K562 (cell line): Measurements from ENCODE around the gene CLDN15. TPM values are rescaled to one million over a fixed set of nuclear protein-coding genes. Genes with fewer than 3 reads are reported as not detected.
A peak's percentile ranks its signal among the peaks of the same experiment; 100 is the strongest.

Source experiments
- CHD2 ChIP-seq: IDR thresholded peaks from 2 replicates; pipeline ENCODE4 v1.6.1; 2011; ENCODE audit warnings: low read depth, low read length
- CREB1 ChIP-seq, 2 experiments: sonication (generic) in 1 of 2; formaldehyde crosslinking in 1 of 2; IDR thresholded peaks; 2 replicates each; pipeline versions ENCODE4 v1.6.1 to v1.8.0; 2012 to 2022; ENCODE audit warnings: inconsistent platforms in 1 of 2, mild to moderate bottlenecking in 1 of 2, missing genetic modification reagents in 1 of 2, moderate library complexity in 1 of 2
- DIDO1 ChIP-seq: fragments of 450-650 bp; IDR thresholded peaks from 2 replicates; pipeline ENCODE4 v1.6.1; 2016; ENCODE audit warnings: low read depth, missing biosample characterization, missing genetic modification characterization
- ELF4 ChIP-seq: fragments of 450-650 bp; formaldehyde crosslinking; IDR thresholded peaks from 2 replicates; pipeline ENCODE4 v1.4.0; 2022; ENCODE audit warnings: missing genetic modification characterization
- ESRRB ChIP-seq: fragments of 250-450 bp; sonication (Bioruptor Pico); IDR thresholded peaks from 2 replicates; pipeline ENCODE4 v1.5.0; 2020; ENCODE audit warnings: mild to moderate bottlenecking, moderate library complexity, borderline replicate concordance
- EWSR1 ChIP-seq: fragments of 450-650 bp; IDR thresholded peaks from 2 replicates; pipeline ENCODE4 v1.6.1; 2018; ENCODE audit warnings: borderline replicate concordance, mild to moderate bottlenecking, low read depth, moderate library complexity; ENCODE audit not compliant: partially characterized antibody
- HEY1 ChIP-seq: fragments of 250-450 bp; sonication (Bioruptor Pico); IDR thresholded peaks from 2 replicates; pipeline ENCODE4 v1.5.0; 2020; ENCODE audit warnings: mild to moderate bottlenecking, moderate library complexity, borderline replicate concordance
- KLF1 ChIP-seq: fragments of 450-650 bp; IDR thresholded peaks from 2 replicates; pipeline ENCODE4 v1.6.1; 2016; ENCODE audit warnings: missing genetic modification characterization, missing compliant biosample characterization
- POLR2A ChIP-seq: fragments of 450-650 bp; conservative IDR thresholded peaks from 2 replicates; pipeline ENCODE4 v1.6.1; 2016
- RBBP5 ChIP-seq: fragments of 200-600 bp; sonication (generic); IDR thresholded peaks from 2 replicates; pipeline ENCODE4 v1.6.1; 2012; ENCODE audit warnings: borderline replicate concordance, mild to moderate bottlenecking, low read length, control low read depth, inconsistent platforms; ENCODE audit not compliant: insufficient read depth, poor library complexity, severe bottlenecking
- SIX5 ChIP-seq, 2 experiments: IDR thresholded peaks; 2 replicates each; pipeline ENCODE4 v1.6.1; 2011; ENCODE audit warnings: low read length in 2 of 2, borderline replicate concordance in 1 of 2, low read depth in 1 of 2, mild to moderate bottlenecking in 1 of 2, moderate library complexity in 1 of 2; ENCODE audit not compliant: insufficient read depth in 1 of 2
- SMARCB1 ChIP-seq: IDR thresholded peaks from 2 replicates; pipeline ENCODE4 v1.6.1; 2011; ENCODE audit warnings: improper control_type of control experiment, low read depth; ENCODE audit not compliant: insufficient read length
- SRSF7 ChIP-seq: fragments of 200-400 bp; formaldehyde crosslinking; optimal IDR thresholded peaks from 2 replicates; pipeline ENCODE3; 2017; ENCODE audit warnings: mild to moderate bottlenecking, low read depth, low read length
- ZFP1 ChIP-seq: fragments of 450-650 bp; formaldehyde crosslinking; IDR thresholded peaks from 2 replicates; pipeline ENCODE4 v1.4.0; 2020; ENCODE audit warnings: mild to moderate bottlenecking, mixed read lengths
- ZNF133 ChIP-seq: fragments of 250-450 bp; sonication (Bioruptor Pico); IDR thresholded peaks from 2 replicates; pipeline ENCODE4 v1.4.0; 2020; ENCODE audit warnings: mild to moderate bottlenecking
- ZNF239 ChIP-seq: fragments of 250-450 bp; sonication (Bioruptor Pico); IDR thresholded peaks from 2 replicates; pipeline ENCODE4 v1.4.0; 2020; ENCODE audit warnings: mild to moderate bottlenecking
- ZNF311 ChIP-seq: fragments of 250-450 bp; sonication (Bioruptor Pico); IDR thresholded peaks from 2 replicates; pipeline ENCODE4 v1.4.0; 2020; ENCODE audit warnings: mild to moderate bottlenecking, moderate library complexity
- polyA plus RNA-seq, 8 experiments: library from polyadenylated mRNA; depleted of rRNA in 4 of 8; stranded (reverse) in 5 of 8; unstranded in 3 of 8; fragments of >200 nt; fragmentation: Nextera tagmentation in 2 of 8; fragmentation: Illumina TruSeq in 1 of 8; extraction: Ambion mirVana in 2 of 8; extraction: Trizol in 1 of 8; gene quantifications; 2 replicates each; pipeline versions ENCODE4 v1.2.1 to v1.2.3, GENCODE V29; 2011 to 2014; ENCODE audit warnings: inconsistent platforms in 1 of 8, missing spikeins in 1 of 8
- total RNA-seq, 7 experiments: library from RNA; depleted of rRNA in 6 of 7; stranded (reverse); fragments of >200 nt in 6 of 7; fragmentation: Illumina TruSeq in 2 of 7; extraction: Trizol in 2 of 7; gene quantifications; 2 replicates each; pipeline versions ENCODE4 v1.2.1 to v1.2.3, GENCODE V29; 2011 to 2021; ENCODE audit warnings: low replicate concordance in 1 of 7
- TF ChIP-seq, protein P1 (sequence below): sonication (generic); formaldehyde crosslinking; IDR thresholded peaks from 2 replicates; pipeline ENCODE4 v1.5.0; 2020; ENCODE audit warnings: missing genetic modification reagents
- TF ChIP-seq, protein P2 (sequence below): fragments of 250-450 bp; sonication (Bioruptor Pico); IDR thresholded peaks from 2 replicates; pipeline ENCODE4 v1.5.0; 2022; ENCODE audit warnings: mild to moderate bottlenecking
- TF ChIP-seq, protein P3 (sequence below): sonication (generic); formaldehyde crosslinking; IDR thresholded peaks from 2 replicates; pipeline ENCODE4 v1.8.0; 2022; ENCODE audit warnings: mild to moderate bottlenecking, low read depth, missing genetic modification reagents
- TF ChIP-seq, protein P4 (sequence below): sonication (generic); formaldehyde crosslinking; IDR thresholded peaks from 2 replicates; pipeline ENCODE4 v1.8.0; 2022; ENCODE audit warnings: mild to moderate bottlenecking, missing genetic modification reagents
- TF ChIP-seq, protein P5 (sequence below): fragments of 450-650 bp; formaldehyde crosslinking; IDR thresholded peaks from 2 replicates; pipeline ENCODE4 v1.4.0; 2022; ENCODE audit warnings: mild to moderate bottlenecking, moderate library complexity

The CLDN15 gene
- total and polyA plus RNA-seq, 9 of the 15 experiments (the other 6 are each of a cell fraction or from before 2014, with no cell fraction given): 0.32 to 14.5 (median 7.4) TPM

DNA sequence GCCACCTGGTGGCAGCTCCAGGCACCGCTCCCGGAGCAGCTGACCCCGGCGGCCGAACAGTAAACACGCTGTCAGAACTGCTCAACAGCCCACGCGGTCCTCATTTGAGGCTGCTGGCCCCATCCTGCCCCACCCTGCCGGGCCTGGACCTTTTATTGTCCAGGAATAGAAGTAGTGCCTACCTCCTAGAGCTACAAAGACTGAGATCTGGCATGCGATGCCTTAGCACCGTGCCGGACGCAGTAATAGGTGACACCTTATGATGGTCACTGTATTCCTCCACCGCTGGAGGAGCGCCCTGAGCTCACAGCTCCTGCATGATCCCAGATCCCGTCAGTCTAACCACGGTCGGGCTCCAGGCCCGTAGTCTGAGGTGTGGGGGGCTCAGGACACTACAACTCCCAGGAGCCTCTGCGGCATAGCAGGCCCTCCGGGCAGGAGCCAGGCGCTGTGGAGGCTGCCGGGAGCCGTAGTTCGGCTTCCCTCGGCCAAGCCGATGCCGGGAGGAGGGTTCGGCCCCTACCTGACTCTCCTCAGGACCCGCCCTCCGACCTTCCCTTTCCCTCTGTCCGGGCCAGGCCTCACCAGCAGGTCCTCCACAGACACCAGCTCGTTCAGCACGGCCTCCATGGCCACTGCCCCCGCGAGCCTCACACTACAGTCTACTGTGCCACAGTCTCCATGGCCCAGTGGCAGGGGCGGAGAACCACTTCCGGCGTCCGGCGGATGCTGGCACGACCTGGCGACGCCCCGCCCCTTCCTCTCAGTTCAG is 7.0 kb upstream of the CLDN15 start, which contains the start of gene FIS1 (continued):
- peak; percentile 97 for TF ChIP-seq POLR2A
- TF ChIP-seq SIX5 (IDR thresholded peaks at IDR 0.05; ENCODE audit: borderline replicate concordance in 1 of 2, insufficient read depth in 1 of 2, low read depth in 1 of 2, low read length in 2 of 2): peak; percentile 91 to 95
- 0 out of 2 replicates have a peak, but pooled peaks have one; percentile 41 for TF ChIP-seq CHD2
- TF ChIP-seq ZNF133 (CRISPR knock-in tag): no peak
- no peak for TF ChIP-seq SMARCB1
- TF ChIP-seq EWSR1: no peak
- TF ChIP-seq, protein P1, sequence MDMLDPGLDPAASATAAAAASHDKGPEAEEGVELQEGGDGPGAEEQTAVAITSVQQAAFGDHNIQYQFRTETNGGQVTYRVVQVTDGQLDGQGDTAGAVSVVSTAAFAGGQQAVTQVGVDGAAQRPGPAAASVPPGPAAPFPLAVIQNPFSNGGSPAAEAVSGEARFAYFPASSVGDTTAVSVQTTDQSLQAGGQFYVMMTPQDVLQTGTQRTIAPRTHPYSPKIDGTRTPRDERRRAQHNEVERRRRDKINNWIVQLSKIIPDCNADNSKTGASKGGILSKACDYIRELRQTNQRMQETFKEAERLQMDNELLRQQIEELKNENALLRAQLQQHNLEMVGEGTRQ (CRISPR knock-in tag): peak; percentile 68
- TF ChIP-seq, protein P2, sequence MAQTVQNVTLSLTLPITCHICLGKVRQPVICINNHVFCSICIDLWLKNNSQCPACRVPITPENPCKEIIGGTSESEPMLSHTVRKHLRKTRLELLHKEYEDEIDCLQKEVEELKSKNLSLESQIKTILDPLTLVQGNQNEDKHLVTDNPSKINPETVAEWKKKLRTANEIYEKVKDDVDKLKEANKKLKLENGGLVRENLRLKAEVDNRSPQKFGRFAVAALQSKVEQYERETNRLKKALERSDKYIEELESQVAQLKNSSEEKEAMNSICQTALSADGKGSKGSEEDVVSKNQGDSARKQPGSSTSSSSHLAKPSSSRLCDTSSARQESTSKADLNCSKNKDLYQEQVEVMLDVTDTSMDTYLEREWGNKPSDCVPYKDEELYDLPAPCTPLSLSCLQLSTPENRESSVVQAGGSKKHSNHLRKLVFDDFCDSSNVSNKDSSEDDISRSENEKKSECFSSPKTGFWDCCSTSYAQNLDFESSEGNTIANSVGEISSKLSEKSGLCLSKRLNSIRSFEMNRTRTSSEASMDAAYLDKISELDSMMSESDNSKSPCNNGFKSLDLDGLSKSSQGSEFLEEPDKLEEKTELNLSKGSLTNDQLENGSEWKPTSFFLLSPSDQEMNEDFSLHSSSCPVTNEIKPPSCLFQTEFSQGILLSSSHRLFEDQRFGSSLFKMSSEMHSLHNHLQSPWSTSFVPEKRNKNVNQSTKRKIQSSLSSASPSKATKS (CRISPR knock-in tag): no peak
- 0 out of 2 replicates have a peak, but pooled peaks have one; percentile 14 for TF ChIP-seq HEY1 (CRISPR knock-in tag)
- TF ChIP-seq, protein P3, sequence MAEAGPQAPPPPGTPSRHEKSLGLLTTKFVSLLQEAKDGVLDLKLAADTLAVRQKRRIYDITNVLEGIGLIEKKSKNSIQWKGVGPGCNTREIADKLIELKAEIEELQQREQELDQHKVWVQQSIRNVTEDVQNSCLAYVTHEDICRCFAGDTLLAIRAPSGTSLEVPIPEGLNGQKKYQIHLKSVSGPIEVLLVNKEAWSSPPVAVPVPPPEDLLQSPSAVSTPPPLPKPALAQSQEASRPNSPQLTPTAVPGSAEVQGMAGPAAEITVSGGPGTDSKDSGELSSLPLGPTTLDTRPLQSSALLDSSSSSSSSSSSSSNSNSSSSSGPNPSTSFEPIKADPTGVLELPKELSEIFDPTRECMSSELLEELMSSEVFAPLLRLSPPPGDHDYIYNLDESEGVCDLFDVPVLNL: peak; percentile 45; the same call in 1 of the 2 replicates
- peak; percentile 53; the same call in 1 of the 2 replicates for TF ChIP-seq CREB1 (IDR thresholded peaks at IDR 0.05)
- TF ChIP-seq CREB1 (CRISPR knock-in tag; IDR thresholded peaks at IDR 0.05): no peak
- TF ChIP-seq ZNF239 (CRISPR knock-in tag): no peak
- TF ChIP-seq ZNF311 (CRISPR knock-in tag): no peak
- TF ChIP-seq ESRRB (CRISPR knock-in tag): no peak
- no peak for TF ChIP-seq ZFP1
- TF ChIP-seq ELF4 (CRISPR knock-in tag): peak; percentile 37; the same call in 1 of the 2 replicates
- peak; percentile 54 for TF ChIP-seq KLF1
- peak; percentile 69; the same call in 1 of the 2 replicates for TF ChIP-seq DIDO1 (tag)
- TF ChIP-seq, protein P4, sequence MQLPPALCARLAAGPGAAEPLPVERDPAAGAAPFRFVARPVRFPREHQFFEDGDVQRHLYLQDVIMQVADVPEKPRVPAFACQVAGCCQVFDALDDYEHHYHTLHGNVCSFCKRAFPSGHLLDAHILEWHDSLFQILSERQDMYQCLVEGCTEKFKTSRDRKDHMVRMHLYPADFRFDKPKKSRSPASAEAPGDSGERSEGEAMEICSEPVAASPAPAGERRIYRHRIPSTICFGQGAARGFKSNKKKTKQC: peak; percentile 50; the same call in 1 of the 2 replicates
- TF ChIP-seq SRSF7: no peak
- TF ChIP-seq, protein P5, sequence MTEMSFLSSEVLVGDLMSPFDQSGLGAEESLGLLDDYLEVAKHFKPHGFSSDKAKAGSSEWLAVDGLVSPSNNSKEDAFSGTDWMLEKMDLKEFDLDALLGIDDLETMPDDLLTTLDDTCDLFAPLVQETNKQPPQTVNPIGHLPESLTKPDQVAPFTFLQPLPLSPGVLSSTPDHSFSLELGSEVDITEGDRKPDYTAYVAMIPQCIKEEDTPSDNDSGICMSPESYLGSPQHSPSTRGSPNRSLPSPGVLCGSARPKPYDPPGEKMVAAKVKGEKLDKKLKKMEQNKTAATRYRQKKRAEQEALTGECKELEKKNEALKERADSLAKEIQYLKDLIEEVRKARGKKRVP (CRISPR knock-in tag): 0 out of 2 replicates have a peak, but pooled peaks have one; percentile 9
- peak; percentile 60 for TF ChIP-seq RBBP5
